ENCODE results near the gene COCH.
"Not testable (repeated sequence)": the region's sequence is repeated elsewhere in the genome, so short reads cannot be mapped to it uniquely, and the experiment has no call there.

The COCH gene

DNA sequence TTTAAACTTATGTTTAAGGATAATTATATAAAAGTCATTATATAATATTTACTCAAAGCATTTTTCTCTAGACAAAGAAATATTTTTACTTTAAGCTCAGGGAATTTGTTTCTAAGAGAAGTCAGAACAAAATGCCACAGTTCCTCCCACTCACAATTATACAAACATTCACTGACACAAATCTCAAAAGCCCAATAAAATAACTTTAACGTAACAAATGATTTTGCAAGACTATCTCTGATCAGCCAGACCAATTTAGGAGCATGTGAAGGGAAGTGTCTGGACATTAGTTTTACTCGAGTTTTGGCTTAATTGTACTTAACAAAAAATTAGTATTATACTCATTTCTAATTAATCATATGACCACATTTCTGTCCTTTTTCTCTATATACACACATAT, 41.2 kb downstream of the COCH start:
- no peak overlapping the region for H3K4me3 ChIP-seq (replicated peaks in 1 of 2; ENCODE audit: low read depth in 2 of 2, low read length in 2 of 2)
- DNase-seq (ENCODE audit: low read depth in 2 of 2): no peak
- TF ChIP-seq, protein P1, sequence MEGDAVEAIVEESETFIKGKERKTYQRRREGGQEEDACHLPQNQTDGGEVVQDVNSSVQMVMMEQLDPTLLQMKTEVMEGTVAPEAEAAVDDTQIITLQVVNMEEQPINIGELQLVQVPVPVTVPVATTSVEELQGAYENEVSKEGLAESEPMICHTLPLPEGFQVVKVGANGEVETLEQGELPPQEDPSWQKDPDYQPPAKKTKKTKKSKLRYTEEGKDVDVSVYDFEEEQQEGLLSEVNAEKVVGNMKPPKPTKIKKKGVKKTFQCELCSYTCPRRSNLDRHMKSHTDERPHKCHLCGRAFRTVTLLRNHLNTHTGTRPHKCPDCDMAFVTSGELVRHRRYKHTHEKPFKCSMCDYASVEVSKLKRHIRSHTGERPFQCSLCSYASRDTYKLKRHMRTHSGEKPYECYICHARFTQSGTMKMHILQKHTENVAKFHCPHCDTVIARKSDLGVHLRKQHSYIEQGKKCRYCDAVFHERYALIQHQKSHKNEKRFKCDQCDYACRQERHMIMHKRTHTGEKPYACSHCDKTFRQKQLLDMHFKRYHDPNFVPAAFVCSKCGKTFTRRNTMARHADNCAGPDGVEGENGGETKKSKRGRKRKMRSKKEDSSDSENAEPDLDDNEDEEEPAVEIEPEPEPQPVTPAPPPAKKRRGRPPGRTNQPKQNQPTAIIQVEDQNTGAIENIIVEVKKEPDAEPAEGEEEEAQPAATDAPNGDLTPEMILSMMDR (IDR thresholded peaks at IDR 0.05; ENCODE audit: low read depth, low read length): no peak

DNA sequence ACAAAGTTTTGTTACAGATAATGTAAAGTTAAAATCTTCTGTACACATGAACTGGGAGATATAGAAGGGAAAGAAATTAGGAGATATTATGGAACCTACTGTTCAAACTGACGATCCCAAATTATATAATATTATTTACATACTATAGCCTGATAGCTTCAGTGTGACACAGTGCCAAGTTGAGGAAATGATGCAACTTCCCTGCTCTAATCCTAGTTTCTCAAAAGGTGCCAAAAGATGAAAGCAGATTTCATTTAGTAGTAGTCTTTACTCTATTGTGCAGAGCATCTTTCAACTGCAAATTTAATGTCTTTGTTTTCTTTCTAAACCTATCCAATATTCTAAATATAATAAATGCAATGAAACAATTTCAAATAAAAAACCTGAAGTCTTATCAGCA, 46.9 kb downstream of the COCH start:
- H3K4me3 ChIP-seq (replicated peaks in 1 of 2; ENCODE audit: low read depth in 2 of 2, low read length in 2 of 2): no peak overlapping the region
- DNase-seq (ENCODE audit: low read depth in 2 of 2): peak; percentile 36 to 42
- TF ChIP-seq, protein P1 (IDR thresholded peaks at IDR 0.05; ENCODE audit: low read depth, low read length): no peak

DNA sequence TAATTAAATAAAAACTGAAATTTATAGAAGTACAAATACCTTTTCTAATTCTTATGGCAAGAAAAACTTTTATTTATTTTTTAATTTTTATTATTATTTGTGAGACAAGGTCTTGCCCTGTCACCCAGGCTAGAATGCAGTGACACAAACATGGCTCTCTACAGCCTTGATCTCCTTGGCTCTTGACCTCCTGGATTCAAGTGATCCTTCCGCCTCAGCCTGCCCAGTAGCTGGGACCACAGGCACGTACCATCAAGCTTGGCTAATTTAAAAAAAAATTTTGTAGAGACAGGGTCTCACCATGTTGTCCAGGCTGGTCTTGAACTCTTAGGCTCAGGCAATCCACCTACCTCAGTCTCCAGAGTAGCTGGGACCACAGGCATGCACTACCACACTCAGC, 47.4 kb downstream of the COCH start:
- DNase-seq (ENCODE audit: low read depth in 2 of 2): no peak
- no peak overlapping the region for H3K4me3 ChIP-seq (replicated peaks in 1 of 2; ENCODE audit: low read depth in 2 of 2, low read length in 2 of 2)
- TF ChIP-seq, protein P1 (IDR thresholded peaks at IDR 0.05; ENCODE audit: low read depth, low read length): no peak

DNA sequence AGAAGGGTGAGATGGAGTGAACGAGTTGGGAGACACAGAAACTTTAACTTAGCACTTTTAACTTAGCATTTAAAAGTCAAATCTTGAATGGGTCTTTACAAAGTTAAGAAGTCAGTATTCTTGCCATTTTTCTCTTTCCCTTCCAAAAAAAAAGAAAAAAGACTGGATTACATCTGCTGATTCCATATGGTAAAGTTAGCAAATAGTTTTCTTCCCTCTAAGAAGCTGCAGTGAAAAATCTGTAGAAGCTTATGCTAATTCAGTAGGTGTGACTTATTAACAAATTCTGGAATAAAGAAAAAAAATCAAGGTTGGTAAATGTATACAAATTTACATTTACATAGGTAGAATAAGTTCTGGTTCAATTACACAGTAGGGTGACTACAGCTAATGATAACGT, 50.9 kb downstream of the COCH start:
- no peak overlapping the region for H3K4me3 ChIP-seq (replicated peaks in 1 of 2; ENCODE audit: low read depth in 2 of 2, low read length in 2 of 2)
- TF ChIP-seq, protein P1 (IDR thresholded peaks at IDR 0.05; ENCODE audit: low read depth, low read length): no peak
- no peak for DNase-seq (ENCODE audit: low read depth in 2 of 2)

- H3K4me3 ChIP-seq (replicated peaks in 1 of 2; ENCODE audit: low read depth in 2 of 2, low read length in 2 of 2): no peak overlapping the region
- TF ChIP-seq, protein P1 (IDR thresholded peaks at IDR 0.05; ENCODE audit: low read depth, low read length): no peak
- DNase-seq (ENCODE audit: low read depth in 2 of 2): peak; percentile 30 to 39
These were observed 54.1 kb downstream of the COCH start for GRCh38 chr14:30928462-30928861.

DNA sequence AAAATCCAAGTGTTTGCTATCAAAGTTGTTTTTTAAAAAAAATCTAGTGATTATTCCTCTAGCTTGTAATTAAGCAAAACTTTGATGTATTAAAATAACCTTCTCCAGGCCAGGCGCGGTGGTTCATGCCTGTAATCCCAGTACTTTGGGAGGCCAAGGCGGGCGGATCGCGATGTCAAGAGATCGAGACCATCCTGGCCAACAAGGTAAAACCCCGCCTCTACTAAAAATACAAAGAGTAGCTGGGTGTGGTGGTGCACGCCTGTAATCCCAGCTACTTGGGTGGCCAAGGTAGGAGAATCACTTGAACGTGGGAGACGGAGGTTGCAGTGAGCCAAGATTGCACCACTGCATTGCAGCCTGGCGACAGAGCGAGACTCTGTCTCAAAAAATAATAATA, 59.6 kb downstream of the COCH start:
- DNase-seq (ENCODE audit: low read depth in 2 of 2); H3K4me3 ChIP-seq (replicated peaks in 1 of 2; ENCODE audit: low read depth in 2 of 2, low read length in 2 of 2): not testable (repeated sequence)

DNA sequence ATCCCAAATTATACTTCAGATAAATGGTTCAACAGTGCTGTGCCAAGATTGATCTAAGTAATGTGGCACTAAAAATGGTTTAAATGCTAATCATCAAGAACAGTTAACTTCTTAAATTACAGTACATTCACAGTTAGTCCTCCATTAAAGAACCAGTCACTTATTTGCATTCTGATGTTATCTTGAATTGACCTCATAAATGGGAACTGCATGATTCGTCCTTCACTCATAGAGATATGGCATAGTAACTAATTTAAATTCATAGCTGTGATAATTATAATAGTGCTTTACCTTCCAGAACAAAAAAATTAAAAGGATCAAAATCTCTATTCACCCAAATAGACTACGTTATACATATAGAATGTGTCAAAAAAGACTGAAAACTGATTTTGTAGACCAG, 61.1 kb downstream of the COCH start:
- H3K4me3 ChIP-seq (replicated peaks in 1 of 2; ENCODE audit: low read depth in 2 of 2, low read length in 2 of 2): no peak overlapping the region
- no peak for DNase-seq (ENCODE audit: low read depth in 2 of 2)
- TF ChIP-seq, protein P1 (IDR thresholded peaks at IDR 0.05; ENCODE audit: low read depth, low read length): no peak

All from cardiac fibroblast (primary cell).